ENCODE results near the gene VIPR1. TPM values are rescaled to one million over a fixed set of nuclear protein-coding genes. Genes with fewer than 3 reads are reported as not detected.

Gene VIPR1
- total and polyA plus RNA-seq, 2 donors (not counting 1 experiment from before 2014, with no cell fraction given) = 0.79 to 5.8 TPM

DNA sequence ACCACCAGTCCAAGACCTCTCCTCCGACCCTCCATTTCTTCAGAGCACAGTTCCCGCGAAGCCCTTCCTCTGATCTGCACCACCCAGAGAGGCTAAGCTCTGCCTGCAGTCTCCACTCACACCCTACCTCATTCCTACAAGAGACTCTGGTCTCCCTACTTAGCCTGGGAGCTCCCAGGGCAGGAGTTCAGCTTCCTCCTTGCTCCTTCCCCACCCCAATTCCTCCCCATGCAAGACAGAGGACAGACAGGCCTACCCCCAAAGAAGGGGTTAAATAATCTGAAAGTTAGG, 12.6 kb upstream of the VIPR1 start:
- TF ChIP-seq, protein P1, sequence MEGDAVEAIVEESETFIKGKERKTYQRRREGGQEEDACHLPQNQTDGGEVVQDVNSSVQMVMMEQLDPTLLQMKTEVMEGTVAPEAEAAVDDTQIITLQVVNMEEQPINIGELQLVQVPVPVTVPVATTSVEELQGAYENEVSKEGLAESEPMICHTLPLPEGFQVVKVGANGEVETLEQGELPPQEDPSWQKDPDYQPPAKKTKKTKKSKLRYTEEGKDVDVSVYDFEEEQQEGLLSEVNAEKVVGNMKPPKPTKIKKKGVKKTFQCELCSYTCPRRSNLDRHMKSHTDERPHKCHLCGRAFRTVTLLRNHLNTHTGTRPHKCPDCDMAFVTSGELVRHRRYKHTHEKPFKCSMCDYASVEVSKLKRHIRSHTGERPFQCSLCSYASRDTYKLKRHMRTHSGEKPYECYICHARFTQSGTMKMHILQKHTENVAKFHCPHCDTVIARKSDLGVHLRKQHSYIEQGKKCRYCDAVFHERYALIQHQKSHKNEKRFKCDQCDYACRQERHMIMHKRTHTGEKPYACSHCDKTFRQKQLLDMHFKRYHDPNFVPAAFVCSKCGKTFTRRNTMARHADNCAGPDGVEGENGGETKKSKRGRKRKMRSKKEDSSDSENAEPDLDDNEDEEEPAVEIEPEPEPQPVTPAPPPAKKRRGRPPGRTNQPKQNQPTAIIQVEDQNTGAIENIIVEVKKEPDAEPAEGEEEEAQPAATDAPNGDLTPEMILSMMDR (IDR thresholded peaks at IDR 0.05) = no peak
- Histone ChIP-seq H3K36me3 (replicated peaks in 1 of 2; ENCODE audit: control extremely low read depth in 1 of 2, control insufficient read depth in 1 of 2, extremely low read depth in 1 of 2, insufficient read depth in 2 of 2, low read length in 1 of 2) (no peaks in the 10 kb centered on the region), H3K4me2 (replicated peaks; ENCODE audit: low read depth, low read length, poor library complexity, severe bottlenecking) (peak overlapping the region; percentile 58), H3K27ac (ENCODE audit: low read length in 2 of 2) (peak overlapping the region; percentile 42 to 49), H3K79me2 (ENCODE audit: control insufficient read depth, insufficient read depth, low read length) (no peaks in the 10 kb centered on the region), H3K9ac (ENCODE audit: low read length) (no peak overlapping the region), H3K4me3 (ENCODE audit: control extremely low read depth in 1 of 5, extremely low read depth in 1 of 5, insufficient read depth in 1 of 5, low read depth in 2 of 5, low read length in 4 of 5) (no peak overlapping the region), H3K9me3 (ENCODE audit: control extremely low read depth in 1 of 3, control insufficient read depth in 2 of 3, insufficient read depth in 1 of 3, low read length in 2 of 3) (no peaks in the 10 kb centered on the region), H3K4me1 (ENCODE audit: control insufficient read depth in 2 of 2, insufficient read depth in 2 of 2, low read length in 2 of 2) (peaks cover 36 to 49% of the 10 kb centered on the region in 2 donors), H2AFZ (ENCODE audit: insufficient read depth, low read depth, low read length, poor library complexity, severe bottlenecking) (peak overlapping the region; percentile 38), H3K27me3 (replicated peaks in 1 of 4; ENCODE audit: control extremely low read depth in 1 of 4, control insufficient read depth in 3 of 4, insufficient read depth in 4 of 4, low read length in 3 of 4) (no peaks in the 10 kb centered on the region), H4K20me1 (ENCODE audit: control insufficient read depth, insufficient read depth, low read length, poor library complexity, severe bottlenecking) (no peaks in the 10 kb centered on the region)
- DNase-seq = no peak
- Mint-ChIP-seq H3K9me3 (ENCODE audit: insufficient read depth) (no peaks in the 10 kb centered on the region), H3K27me3 (no peaks in the 10 kb centered on the region), H3K4me3 (peak overlapping the region; percentile 18), H3K4me1 (peaks cover 52% of the 10 kb centered on the region), H3K27ac (peak overlapping the region; percentile 94)
- 86% methylated on average over 3 of the region's 3 CpGs for WGBS (ENCODE audit: insufficient coverage)
- ChIA-PET CTCF (interaction anchor here (0.6 to 3.4 kb wide), 4 partner anchors 11 to 92 kb away, joined by 3 to 24 read pairs (median 4); partner anchors contain the start of genes SEC22C and VIPR1), POLR2A (interaction anchor here (1.7 kb wide), 1 partner anchor 12 kb away, joined by 8 read pairs; the partner anchor contains the start of gene VIPR1)
- no peak for ATAC-seq (ENCODE audit: low read depth)
- intact Hi-C loops (cut with micrococcal nuclease) = loop anchor here (1.0 to 2.0 kb wide), 2 partner anchors 12 to 47 kb away; partner anchors contain the start of gene VIPR1

DNA sequence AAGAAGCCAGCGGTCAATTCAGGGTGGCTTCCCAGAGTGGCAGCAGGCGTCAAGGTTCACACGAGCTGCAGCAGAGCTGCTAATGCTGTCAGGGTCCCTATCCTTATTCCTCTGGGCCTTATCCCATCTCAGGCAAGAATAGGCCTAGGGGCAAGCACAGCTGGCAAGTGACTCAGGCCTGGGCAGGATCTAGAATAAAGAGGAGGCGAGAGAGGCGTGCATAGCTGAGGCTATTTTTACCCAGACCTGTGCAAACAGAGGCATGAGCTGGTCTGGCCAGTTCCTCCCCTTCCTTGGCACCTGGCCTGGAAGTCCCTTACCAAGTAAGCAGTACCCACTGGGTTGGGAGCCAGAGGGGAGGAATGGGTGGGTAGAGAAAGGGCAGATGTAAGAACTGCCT, 12.2 kb upstream of the VIPR1 start:
- CTCF ChIA-PET = interaction anchor here (0.6 to 3.4 kb wide), 4 partner anchors 11 to 92 kb away, joined by 3 to 24 read pairs (median 4); partner anchors contain the start of genes SEC22C and VIPR1
- H3K4me3 Mint-ChIP-seq = peak overlapping the region; percentile 81
- Histone ChIP-seq H3K9ac (ENCODE audit: low read length) (no peak overlapping the region), H2AFZ (ENCODE audit: insufficient read depth, low read depth, low read length, poor library complexity, severe bottlenecking) (no peak overlapping the region), H3K27me3 (replicated peaks in 1 of 4; ENCODE audit: control extremely low read depth in 1 of 4, control insufficient read depth in 3 of 4, insufficient read depth in 4 of 4, low read length in 3 of 4) (no peaks in the 10 kb centered on the region), H3K9me3 (ENCODE audit: control extremely low read depth in 1 of 3, control insufficient read depth in 2 of 3, insufficient read depth in 1 of 3, low read length in 2 of 3) (no peaks in the 10 kb centered on the region), H4K20me1 (ENCODE audit: control insufficient read depth, insufficient read depth, low read length, poor library complexity, severe bottlenecking) (no peaks in the 10 kb centered on the region), H3K4me3 (ENCODE audit: control extremely low read depth in 1 of 5, extremely low read depth in 1 of 5, insufficient read depth in 1 of 5, low read depth in 2 of 5, low read length in 4 of 5) (no peak overlapping the region), H3K4me2 (replicated peaks; ENCODE audit: low read depth, low read length, poor library complexity, severe bottlenecking) (peak overlapping the region; percentile 58), H3K79me2 (ENCODE audit: control insufficient read depth, insufficient read depth, low read length) (no peaks in the 10 kb centered on the region), H3K36me3 (replicated peaks in 1 of 2; ENCODE audit: control extremely low read depth in 1 of 2, control insufficient read depth in 1 of 2, extremely low read depth in 1 of 2, insufficient read depth in 2 of 2, low read length in 1 of 2) (no peaks in the 10 kb centered on the region), H3K27ac (ENCODE audit: low read length in 2 of 2) (peak overlapping the region; percentile 49), H3K4me1 (ENCODE audit: control insufficient read depth in 2 of 2, insufficient read depth in 2 of 2, low read length in 2 of 2) (peaks cover 36 to 49% of the 10 kb centered on the region in 2 donors)
- TF ChIP-seq, protein P1 (IDR thresholded peaks at IDR 0.05) = no peak
- TF ChIP-seq EZH2 (IDR thresholded peaks at IDR 0.05; ENCODE audit: borderline replicate concordance, insufficient read depth, low read depth, low read length, poor library complexity, severe bottlenecking) = no peak
- no peaks in the 10 kb centered on the region for H3K27me3 Mint-ChIP-seq
- ATAC-seq (ENCODE audit: low read depth) (peak; percentile 92), DNase-seq (peak; percentile 55)
- H3K9me3 Mint-ChIP-seq (ENCODE audit: insufficient read depth) = no peaks in the 10 kb centered on the region
- peaks cover 52% of the 10 kb centered on the region for H3K4me1 Mint-ChIP-seq
- WGBS (ENCODE audit: insufficient coverage) = 42% methylated on average over 5 of the region's 5 CpGs
- POLR2A ChIA-PET = interaction anchor here (1.7 kb wide), 1 partner anchor 12 kb away, joined by 8 read pairs; the partner anchor contains the start of gene VIPR1
- peak overlapping the region; percentile 94 for H3K27ac Mint-ChIP-seq
- intact Hi-C loops (cut with micrococcal nuclease) = loop anchor here (1.0 to 2.0 kb wide), 2 partner anchors 12 to 47 kb away; partner anchors contain the start of gene VIPR1
